ENCODE measurements around the gene GPR85.
"Not testable (repeated sequence)": the region's sequence is repeated elsewhere in the genome, so short reads cannot be mapped to it uniquely, and the experiment has no call there.

GPR85 gene, protein sequence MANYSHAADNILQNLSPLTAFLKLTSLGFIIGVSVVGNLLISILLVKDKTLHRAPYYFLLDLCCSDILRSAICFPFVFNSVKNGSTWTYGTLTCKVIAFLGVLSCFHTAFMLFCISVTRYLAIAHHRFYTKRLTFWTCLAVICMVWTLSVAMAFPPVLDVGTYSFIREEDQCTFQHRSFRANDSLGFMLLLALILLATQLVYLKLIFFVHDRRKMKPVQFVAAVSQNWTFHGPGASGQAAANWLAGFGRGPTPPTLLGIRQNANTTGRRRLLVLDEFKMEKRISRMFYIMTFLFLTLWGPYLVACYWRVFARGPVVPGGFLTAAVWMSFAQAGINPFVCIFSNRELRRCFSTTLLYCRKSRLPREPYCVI

GRCh38 chr7:113086431-113086888, at the start of gene GPR85:
Gene GPR85, minus strand, starts transcription at chr7:113086827. Its CDS starts 2,106 bp downstream, at chr7:113084721.
- DNase-seq: peak; percentile 19
- ATAC-seq: peak; percentile 59

GRCh38 chr7:113134025-113134424, 47.4 kb upstream of the GPR85 start:
- ATAC-seq: no peak
- no peak for DNase-seq

DNA sequence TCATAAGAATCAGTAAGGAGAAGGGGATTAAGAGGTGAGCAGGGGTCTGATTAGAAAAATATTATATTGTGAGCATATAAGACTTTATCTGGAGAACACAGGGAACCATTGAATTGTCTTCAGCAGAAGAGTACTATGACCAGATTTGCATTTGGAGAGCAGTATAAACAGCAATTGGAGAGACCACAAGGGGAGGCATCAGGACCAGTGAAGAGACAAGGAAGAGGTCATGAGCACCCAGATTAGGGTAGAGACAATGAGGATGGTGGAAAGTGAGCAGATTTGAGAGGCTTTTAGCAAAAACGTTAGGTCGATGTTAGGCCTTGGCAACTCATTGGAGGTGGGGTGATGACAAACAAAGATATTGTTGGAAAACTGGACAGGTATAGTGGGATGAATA, 44.7 kb upstream of the GPR85 start:
- DNase-seq (no peak), ATAC-seq (no peak)

DNA sequence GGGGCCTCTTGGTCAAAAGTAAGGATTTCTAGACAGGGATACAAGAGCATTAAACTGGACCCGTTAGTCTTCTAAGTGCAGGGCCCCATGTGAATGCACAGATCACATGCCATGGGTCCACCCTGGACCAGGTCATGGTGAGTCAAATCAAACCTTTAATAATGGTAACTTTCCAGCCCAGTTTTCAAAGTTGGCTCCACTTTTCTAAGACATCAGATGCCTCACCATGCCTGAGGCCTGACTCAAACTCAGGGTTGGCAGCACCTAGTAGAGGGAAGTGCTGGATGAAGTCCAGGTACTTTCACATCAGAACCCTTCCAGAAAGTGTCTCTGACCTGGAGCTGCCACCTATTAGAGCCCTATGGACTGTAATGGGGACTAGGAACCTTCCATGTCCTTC, 41.4 kb upstream of the GPR85 start:
- ATAC-seq (no peak), DNase-seq (no peak)

DNA sequence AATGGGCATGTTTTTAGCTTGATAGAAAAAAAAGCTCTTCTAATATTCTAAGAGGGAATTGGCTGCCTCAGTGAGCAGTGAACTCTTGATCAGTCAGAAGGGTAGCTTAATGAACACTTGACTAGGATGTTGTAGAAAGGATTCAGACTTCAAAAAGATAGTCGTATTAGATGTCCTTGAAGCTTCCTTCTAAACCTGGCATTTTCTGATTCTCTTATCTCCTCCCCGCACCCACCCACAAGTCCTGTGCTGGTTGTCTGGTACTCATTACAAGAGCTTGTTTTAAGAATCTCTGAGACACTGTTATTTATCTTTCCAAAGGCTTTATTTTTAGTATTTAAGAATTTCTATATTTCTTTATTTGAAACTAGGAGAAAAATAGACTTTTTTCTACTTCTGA, 39.1 kb upstream of the GPR85 start:
- no peak for DNase-seq
- ATAC-seq: no peak

DNA sequence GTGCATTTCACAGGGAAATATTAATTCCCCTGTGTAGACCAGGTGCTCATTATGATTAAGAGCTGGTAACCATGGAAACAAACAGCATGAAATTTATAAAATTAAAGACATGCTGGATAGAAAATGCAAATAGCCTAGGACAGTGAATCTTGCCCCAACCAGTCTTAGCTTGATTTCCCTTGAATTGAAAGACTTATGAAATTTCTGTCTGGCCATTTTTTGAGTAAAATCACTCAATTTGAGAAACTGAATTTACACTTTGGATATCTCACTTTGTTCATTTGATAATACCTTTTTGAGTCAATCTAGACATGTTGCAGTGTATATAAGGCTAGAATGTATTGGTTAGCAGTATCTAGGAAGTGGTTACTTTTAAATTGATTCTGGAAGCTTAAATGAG, 36.1 kb upstream of the GPR85 start:
- ATAC-seq (peak; percentile 26), DNase-seq (no peak)

DNA sequence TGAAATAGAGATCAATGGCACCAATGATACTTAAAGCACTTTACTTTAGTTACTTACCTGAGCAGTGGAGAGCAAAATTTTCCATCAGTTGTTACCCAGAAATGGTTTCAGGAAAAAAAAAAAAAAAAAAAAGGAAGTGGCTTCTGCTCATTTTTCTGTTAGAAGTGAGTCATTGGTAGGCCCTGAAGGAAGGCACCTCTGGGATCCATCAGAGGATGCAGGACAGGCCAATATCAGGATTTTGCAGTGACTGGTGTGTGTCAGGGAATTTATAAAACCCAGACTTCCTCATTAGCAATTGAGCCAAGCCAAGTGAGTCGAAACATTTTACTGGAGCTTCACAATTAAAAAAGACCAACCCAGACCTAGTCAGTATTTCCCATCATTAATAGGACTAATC, 34.0 kb upstream of the GPR85 start:
- DNase-seq (no peak), ATAC-seq (no peak)

DNA sequence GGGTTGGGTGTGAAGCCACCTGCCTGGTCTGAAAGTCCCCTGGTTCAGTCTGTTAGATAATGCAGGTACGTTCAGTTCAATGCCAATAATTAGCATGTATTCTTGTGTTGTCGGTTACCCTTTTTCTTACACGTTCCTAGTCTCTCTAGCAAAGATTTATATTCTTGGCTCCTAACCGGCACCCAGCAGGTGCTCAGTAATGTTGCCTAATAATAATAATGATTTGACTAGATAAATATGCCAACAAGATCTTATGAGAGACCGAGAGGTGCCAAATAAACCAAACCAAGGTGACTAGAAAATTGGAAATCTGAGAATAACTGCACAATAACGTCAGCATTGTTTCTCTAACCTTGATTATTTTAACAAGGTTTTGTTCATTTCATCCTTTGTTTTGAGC, 32.8 kb upstream of the GPR85 start:
- no peak for ATAC-seq
- DNase-seq: no peak

DNA sequence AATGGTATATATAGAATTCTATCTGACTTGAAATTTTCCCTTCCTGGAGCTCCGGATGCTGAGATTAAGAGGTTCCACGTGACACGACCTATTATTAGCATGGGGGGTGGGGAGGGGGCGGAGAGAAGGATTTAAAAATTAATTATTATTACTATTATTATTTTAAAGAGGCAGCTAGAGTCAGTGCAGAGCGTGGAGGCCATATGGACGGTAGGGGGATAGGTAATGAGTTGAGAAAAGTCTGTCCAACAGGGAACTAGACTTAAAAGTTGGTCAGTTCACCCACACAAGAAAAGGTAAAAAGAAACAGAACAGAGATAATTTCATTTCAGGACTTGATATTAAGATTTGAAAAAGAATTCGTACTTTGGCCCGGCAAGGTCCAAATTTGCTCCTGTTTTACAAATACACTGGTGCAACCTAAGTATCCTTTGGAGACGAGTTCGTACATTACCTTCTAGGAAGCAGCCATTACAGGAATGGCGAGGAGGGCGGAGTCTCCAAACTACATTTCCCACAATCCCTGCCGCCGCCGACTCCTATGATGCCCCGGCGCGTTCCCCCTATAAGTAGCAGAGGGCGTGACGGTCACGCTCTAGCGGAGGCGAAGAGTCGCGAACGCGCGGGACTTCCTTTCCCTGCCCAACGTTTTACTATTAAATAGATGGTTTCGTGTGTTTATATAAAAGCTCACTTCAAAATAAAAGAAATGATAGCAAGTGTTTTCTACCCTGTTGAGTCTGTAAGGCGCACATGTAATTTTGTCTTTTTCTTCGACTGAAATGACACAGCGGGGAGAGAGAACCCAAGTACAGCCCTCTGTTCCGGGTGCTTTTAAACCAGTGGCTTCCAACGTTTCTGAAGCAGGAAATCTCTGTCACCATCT, 31.7 kb upstream of the GPR85 start, which contains the start of gene SMIM30:
Gene SMIM30 (minus strand): TSS at position 481 of the 886 bp plus-strand sequence. CDS start 976 bp downstream, outside the sequence.
- ATAC-seq (peak; percentile 98), DNase-seq (peak; percentile 89)

- DNase-seq: peak; percentile 10
- not testable (repeated sequence) for ATAC-seq
These were observed 30.7 kb upstream of the GPR85 start for GRCh38 chr7:113117374-113117774.

- DNase-seq: no peak
- ATAC-seq: no peak
These were observed 27.3 kb upstream of the GPR85 start for GRCh38 chr7:113113912-113114311.

- no peak for DNase-seq
- ATAC-seq: no peak
These were observed 23.1 kb upstream of the GPR85 start for GRCh38 chr7:113109718-113110117.

DNA sequence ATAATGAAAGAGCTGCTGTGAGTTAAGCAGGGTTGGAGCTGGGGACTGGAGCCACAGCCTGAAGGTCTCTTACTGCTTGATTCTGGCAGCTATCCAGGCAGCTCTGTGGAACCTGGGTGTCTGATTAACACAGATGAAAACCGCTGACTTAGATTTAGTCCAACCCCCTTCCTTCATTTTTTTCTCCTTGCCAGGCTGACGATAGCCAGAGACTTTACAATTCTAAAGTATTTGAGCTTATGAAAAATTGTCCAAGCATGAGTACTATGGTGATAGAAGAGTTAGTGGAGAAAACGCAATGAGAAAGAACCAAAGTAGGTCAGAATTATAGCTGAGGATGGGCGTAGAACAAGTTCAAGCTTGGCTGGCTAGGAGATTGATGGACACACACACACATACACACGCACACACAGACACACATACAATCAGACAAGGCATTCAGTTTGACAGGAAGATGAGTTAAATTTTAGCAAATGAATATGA, 13.5 kb upstream of the GPR85 start:
- no peak for ATAC-seq

GRCh38 chr7:113099284-113099919, 12.8 kb upstream of the GPR85 start:
- no peak for DNase-seq

More for the DNA sequence above, 13.5 kb upstream of the GPR85 start:
- DNase-seq: no peak

DNA sequence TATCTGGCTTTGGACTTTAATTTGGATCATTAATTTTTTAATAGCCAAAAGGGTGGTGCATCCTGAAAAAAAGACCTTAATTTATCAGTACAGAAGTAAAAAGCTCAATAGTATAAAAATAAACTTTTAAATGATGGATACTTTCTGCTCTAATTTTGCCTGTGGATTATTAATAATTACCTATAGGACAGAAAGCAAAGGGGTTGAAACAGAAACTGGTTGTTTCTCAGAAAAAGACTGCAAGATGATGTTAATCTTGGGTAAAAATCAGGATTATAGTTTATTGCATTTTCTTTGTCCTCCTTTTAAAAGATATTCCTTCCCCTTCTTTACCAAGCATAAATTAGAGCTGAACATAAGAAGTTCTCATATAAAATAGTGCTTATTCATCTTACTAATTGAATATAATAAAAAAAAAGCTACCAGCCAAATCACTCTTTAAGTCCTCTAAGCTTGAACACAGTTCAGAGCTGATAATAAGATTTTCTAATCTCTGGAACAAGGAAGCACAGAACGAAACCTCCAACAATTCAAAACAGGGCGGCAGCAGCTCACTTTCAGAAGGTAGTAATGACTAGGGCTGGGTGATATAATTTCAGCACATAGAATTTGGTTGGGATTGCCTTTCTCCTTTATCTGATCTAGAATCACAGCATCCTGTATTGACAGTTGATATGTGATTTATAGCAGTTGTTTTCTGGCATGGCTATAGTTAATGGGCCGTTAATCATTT, 8.1 kb upstream of the GPR85 start:
- DNase-seq: no peak
- no peak for ATAC-seq

More at GRCh38 chr7:113099284-113099919, 12.8 kb upstream of the GPR85 start:
- no peak for ATAC-seq

GRCh38 chr7:113093561-113093960, 6.9 kb upstream of the GPR85 start:
- DNase-seq (no peak), ATAC-seq (no peak)

- DNase-seq (no peak), ATAC-seq (no peak)
These were observed 6.1 kb upstream of the GPR85 start for GRCh38 chr7:113092762-113093161.

GRCh38 chr7:113087071-113087998, 708 bp upstream of the GPR85 start:
- ATAC-seq: no peak
- DNase-seq: no peak

DNA sequence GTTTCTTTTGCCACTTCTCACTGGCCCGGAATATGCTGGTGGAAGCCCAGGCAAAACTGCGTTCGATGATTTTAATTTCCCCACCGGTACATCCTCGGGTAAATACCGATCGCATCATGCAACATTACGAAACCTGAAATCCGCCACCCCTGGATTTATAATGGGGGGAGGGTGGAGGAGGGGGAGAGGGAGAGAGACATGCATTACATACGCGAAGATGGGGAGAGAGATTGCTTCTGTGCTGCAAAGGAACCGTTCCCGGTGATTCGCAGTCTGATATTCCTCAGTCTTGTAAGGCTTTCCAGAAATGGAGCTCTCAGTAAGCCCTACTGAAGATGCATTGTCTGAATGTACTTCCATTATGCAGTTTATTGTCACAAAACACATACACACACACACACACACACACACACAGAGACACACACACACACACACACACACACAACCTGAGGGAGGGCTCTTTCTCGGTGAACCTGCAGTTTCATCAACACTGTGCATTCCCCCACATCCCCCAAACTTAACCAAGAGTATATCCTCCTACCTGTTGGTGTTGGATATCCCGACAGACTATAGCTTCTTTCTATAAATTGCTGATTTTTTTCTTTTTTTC, 741 bp downstream of the GPR85 start:
- no peak for ATAC-seq

More for the DNA sequence above, 741 bp downstream of the GPR85 start:
- DNase-seq: no peak
